ENCODE data around the gene DDX23.
A peak's percentile ranks its signal among the peaks of the same experiment; 100 is the strongest.
"Not testable (repeated sequence)": the region's sequence is repeated elsewhere in the genome, so short reads cannot be mapped to it uniquely, and the experiment has no call there.

DDX23 gene

DNA sequence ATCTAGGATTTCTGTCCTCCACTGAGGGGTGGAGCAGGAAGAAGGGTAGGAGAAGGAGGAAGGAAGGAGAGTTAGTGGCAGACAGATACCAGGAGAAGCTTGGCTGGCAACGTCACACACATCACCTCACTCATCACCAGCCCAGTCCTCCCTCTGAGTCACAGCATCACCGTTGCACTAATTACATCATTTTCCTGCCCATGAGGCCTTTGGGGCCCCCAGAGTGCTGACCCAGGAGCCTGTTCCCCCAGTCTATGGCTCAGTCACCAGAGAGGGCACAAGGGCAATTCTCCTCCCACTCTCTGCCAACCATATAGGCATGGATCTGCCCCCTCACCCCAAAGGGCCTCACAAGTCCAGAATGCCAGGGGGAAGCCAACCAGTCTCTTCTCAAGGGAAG lies 9.1 kb upstream of the DDX23 start:
- no peak for DNase-seq

GRCh38 chr12:48860236-48860635 lies 8.3 kb upstream of the DDX23 start:
- not testable (repeated sequence) for DNase-seq

DNA sequence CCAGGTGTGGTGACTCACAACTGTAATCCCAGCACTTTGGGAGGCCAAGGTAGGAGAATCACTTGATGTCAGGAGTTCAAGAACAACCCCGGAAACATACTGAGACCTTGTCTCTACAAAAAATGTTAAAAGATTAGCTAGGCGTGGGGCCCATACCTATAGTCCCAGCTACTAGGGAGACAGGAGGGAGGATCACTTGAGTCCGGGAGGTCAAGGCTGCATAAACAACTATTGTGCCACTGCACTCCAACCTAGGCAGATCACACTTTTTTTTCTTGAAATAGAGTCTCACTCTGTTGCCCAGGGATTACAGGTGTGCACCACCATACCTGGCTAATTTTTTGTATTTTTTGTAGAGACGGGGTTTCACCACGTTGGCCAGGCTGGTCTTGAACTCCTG lies 7.6 kb upstream of the DDX23 start:
- no peak for DNase-seq

- DNase-seq = no peak
Measured at GRCh38 chr12:48858043-48858442, 6.1 kb upstream of the DDX23 start.

GRCh38 chr12:48857278-48857994 lies 5.5 kb upstream of the DDX23 start:
- no peak for DNase-seq

DNA sequence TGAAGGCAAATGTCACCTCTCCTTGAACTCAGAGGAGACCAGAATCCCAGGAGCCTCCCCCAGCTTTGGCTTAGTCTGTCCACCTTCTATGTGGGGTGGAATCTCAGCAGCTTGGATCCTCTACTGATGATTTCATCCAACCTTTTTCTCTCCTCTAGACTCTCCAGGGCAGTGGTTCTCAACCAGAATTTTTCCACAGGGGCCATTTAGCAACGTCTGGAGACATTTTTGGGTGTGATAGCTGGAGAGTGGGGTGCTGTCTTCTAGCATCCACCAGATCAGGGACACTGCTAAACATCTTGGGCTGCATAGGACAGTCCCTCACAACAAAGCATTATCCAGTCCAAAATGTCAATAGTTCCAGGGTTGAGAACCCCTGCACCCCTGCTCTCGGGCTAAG lies 4.4 kb upstream of the DDX23 start:
- no peak for DNase-seq

- not testable (repeated sequence) for DNase-seq
Measured at GRCh38 chr12:48854932-48855331, 3.0 kb upstream of the DDX23 start.

- no peak for DNase-seq
Measured at GRCh38 chr12:48854488-48854887, 2.5 kb upstream of the DDX23 start.

- peak; percentile 80 for DNase-seq
Measured at GRCh38 chr12:48852734-48853688, 1.0 kb upstream of the DDX23 start.

DNA sequence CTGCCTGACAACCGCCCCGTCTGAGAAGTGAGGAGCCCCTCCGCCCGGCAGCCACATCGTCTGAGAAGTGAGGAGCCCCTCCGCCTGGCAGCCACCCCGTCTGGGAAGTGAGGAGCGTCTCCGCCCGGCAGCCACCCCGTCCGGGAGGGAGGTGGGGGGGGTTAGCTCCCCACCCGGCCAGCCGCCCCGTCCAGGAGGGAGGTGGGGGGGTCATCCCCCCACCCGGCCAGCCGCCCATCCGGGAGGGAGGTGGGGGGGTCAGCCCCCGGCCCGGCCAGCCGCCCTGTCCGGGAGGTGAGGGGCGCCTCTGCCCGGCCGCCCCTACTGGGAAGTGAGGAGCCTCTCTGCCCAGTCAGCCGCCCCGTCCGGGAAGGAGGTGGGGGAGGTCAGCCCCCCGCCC lies 9.9 kb downstream of the DDX23 start:
- DNase-seq = not testable (repeated sequence)

- DNase-seq = no peak
Measured at GRCh38 chr12:48838048-48838447, 13.9 kb downstream of the DDX23 start.

GRCh38 chr12:48832321-48833060 lies 19.5 kb downstream of the DDX23 start:
- DNase-seq = no peak

- no peak for DNase-seq
Measured at GRCh38 chr12:48831257-48831656, 20.7 kb downstream of the DDX23 start.

GRCh38 chr12:48828841-48829575 lies 23.0 kb downstream of the DDX23 start:
- DNase-seq = no peak

- DNase-seq = no peak
Measured at GRCh38 chr12:48828293-48828692, 23.7 kb downstream of the DDX23 start.

- no peak for DNase-seq
Measured at GRCh38 chr12:48827513-48828096, 24.4 kb downstream of the DDX23 start.

DNA sequence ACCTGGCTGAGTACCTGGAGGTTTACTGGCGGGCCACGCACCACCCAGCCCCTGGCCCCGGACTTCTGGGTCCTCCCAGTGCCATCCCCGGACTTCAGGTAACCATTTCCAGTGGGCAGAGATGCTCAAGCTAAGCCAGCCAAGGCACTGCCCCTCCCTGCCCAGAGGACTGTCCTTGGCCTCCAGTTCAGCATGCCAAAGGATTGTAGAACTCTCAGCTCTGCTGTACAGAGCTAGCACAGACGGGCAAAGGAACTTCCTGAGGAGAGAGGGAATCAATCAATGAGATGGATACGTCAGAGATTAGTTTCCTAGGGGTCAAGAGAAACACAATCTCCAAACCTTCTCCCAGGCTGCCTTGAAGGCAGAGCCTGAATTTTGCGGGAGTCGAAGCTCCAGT lies 24.9 kb downstream of the DDX23 start:
- DNase-seq = no peak

- DNase-seq = no peak
Measured at GRCh38 chr12:48826209-48826855, 25.6 kb downstream of the DDX23 start.

DNA sequence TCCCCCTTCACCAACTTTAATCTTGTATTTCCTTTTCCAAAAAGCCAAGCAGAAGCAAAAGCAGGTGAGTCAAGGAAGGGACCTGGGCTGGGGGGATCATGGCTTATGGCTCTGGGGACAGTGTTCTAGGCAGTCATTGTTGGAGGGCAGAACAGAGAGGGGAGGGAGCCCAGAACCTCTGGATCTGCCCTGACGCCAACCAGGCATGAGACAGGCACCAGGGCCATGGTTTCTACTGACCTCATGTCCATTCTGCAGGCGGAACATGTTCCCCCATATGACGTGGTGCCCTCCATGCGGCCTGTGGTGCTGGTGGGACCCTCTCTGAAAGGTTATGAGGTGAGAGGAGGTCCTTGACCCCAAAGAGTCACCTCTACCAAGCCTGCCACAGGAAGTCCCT lies 27.1 kb downstream of the DDX23 start:
- DNase-seq = no peak

DNA sequence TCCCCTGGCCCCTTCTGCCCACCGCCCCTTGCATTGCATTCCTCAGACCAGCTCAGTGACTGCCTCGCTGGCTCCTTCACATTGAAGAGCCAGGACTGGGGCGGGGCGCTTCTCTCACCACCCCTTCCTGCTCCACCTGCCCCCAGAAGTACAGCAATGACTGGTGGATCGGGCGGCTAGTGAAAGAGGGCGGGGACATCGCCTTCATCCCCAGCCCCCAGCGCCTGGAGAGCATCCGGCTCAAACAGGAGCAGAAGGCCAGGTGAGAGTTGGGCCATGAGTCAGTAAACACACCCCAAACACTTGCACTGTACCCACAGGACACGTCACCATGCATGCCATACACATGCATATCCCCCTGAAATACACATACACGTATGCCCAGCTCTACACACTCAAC lies 27.9 kb downstream of the DDX23 start:
- DNase-seq = peak; percentile 10

GRCh38 chr12:48823281-48823680 lies 28.7 kb downstream of the DDX23 start:
- DNase-seq = no peak

DNA sequence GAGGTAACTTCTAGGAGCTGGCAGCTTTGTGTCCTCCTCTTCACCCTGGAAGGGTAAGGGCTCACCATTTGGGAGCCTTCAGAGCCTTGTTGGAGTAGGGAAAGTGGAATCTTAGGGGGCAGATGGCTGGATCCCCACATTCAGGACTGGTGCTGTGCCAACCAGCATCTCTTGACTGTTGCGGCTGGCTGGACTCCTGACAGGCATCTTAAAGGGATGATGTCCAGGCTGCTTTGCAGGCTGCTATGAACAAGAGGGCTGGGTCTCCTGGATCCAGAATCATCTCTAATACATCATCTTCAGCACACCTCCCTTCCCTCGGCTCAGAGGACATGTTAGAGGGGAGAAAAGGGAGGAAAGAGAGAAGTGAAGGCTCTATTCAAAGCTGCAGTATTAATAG lies 29.3 kb downstream of the DDX23 start:
- no peak for DNase-seq
